ENCODE data around the gene PCAT6. TPM values are rescaled to one million over a fixed set of nuclear protein-coding genes. Genes with fewer than 3 reads are reported as not detected.
"Not testable (repeated sequence)": the region's sequence is repeated elsewhere in the genome, so short reads cannot be mapped to it uniquely, and the experiment has no call there.

The PCAT6 gene
- total and polyA plus RNA-seq, 2 donors (not counting 1 experiment from before 2014, with no cell fraction given), result 1.1 to 1.6 TPM

- intact Hi-C loops (cut with micrococcal nuclease), result no loop called here
- Mint-ChIP-seq H3K9me3 (ENCODE audit: insufficient read depth) (no peaks in the 10 kb centered on the region), H3K4me1 (peaks cover 37% of the 10 kb centered on the region), H3K27me3 (no peaks in the 10 kb centered on the region), H3K27ac (no peak overlapping the region), H3K4me3 (no peak overlapping the region)
- peaks cover 75% of the 10 kb centered on the region for H3K79me2 ChIP-seq (ENCODE audit: control insufficient read depth, insufficient read depth, low read length)
- H3K9me3 ChIP-seq (ENCODE audit: control extremely low read depth in 1 of 3, control insufficient read depth in 2 of 3, insufficient read depth in 1 of 3, low read length in 2 of 3), result no peaks in the 10 kb centered on the region
- TF ChIP-seq EZH2 (IDR thresholded peaks at IDR 0.05; ENCODE audit: borderline replicate concordance, insufficient read depth, low read depth, low read length, poor library complexity, severe bottlenecking), result no peak
- TF ChIP-seq, protein P1, sequence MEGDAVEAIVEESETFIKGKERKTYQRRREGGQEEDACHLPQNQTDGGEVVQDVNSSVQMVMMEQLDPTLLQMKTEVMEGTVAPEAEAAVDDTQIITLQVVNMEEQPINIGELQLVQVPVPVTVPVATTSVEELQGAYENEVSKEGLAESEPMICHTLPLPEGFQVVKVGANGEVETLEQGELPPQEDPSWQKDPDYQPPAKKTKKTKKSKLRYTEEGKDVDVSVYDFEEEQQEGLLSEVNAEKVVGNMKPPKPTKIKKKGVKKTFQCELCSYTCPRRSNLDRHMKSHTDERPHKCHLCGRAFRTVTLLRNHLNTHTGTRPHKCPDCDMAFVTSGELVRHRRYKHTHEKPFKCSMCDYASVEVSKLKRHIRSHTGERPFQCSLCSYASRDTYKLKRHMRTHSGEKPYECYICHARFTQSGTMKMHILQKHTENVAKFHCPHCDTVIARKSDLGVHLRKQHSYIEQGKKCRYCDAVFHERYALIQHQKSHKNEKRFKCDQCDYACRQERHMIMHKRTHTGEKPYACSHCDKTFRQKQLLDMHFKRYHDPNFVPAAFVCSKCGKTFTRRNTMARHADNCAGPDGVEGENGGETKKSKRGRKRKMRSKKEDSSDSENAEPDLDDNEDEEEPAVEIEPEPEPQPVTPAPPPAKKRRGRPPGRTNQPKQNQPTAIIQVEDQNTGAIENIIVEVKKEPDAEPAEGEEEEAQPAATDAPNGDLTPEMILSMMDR (IDR thresholded peaks at IDR 0.05), result no peak
- H3K27me3 ChIP-seq (replicated peaks in 1 of 4; ENCODE audit: control extremely low read depth in 1 of 4, control insufficient read depth in 3 of 4, insufficient read depth in 4 of 4, low read length in 3 of 4), result no peaks in the 10 kb centered on the region
- DNase-seq (no peak), ATAC-seq (ENCODE audit: low read depth) (no peak)
- H4K20me1 ChIP-seq (ENCODE audit: control insufficient read depth, insufficient read depth, low read length, poor library complexity, severe bottlenecking), result peaks cover 47% of the 10 kb centered on the region
- H2AFZ ChIP-seq (ENCODE audit: insufficient read depth, low read depth, low read length, poor library complexity, severe bottlenecking), result no peak overlapping the region
- H3K36me3 ChIP-seq (replicated peaks in 1 of 2; ENCODE audit: control extremely low read depth in 1 of 2, control insufficient read depth in 1 of 2, extremely low read depth in 1 of 2, insufficient read depth in 2 of 2, low read length in 1 of 2), result no peaks in the 10 kb centered on the region
- no CpG with 5 or more reads among the region's 4 CpGs for WGBS (ENCODE audit: insufficient coverage)
- H3K4me1 ChIP-seq (ENCODE audit: control insufficient read depth in 2 of 2, insufficient read depth in 2 of 2, low read length in 2 of 2), result peaks cover 8 to 13% of the 10 kb centered on the region in 2 donors
- no peak overlapping the region for H3K27ac ChIP-seq (ENCODE audit: low read length in 2 of 2)
- POLR2A ChIA-PET, result no interaction called here
- no peak overlapping the region for H3K4me3 ChIP-seq (ENCODE audit: control extremely low read depth in 1 of 5, extremely low read depth in 1 of 5, insufficient read depth in 1 of 5, low read depth in 2 of 5, low read length in 4 of 5)
- no peak overlapping the region for H3K4me2 ChIP-seq (replicated peaks; ENCODE audit: low read depth, low read length, poor library complexity, severe bottlenecking)
- no peak overlapping the region for H3K9ac ChIP-seq (ENCODE audit: low read length)
- CTCF ChIA-PET, result interaction anchor here (1.3 kb wide), 1 partner anchor 9 kb away, joined by 4 read pairs; no protein-coding TSS in a partner anchor
These were observed 19.5 kb upstream of the PCAT6 start for GRCh38 chr1:202791077-202791747.

DNA sequence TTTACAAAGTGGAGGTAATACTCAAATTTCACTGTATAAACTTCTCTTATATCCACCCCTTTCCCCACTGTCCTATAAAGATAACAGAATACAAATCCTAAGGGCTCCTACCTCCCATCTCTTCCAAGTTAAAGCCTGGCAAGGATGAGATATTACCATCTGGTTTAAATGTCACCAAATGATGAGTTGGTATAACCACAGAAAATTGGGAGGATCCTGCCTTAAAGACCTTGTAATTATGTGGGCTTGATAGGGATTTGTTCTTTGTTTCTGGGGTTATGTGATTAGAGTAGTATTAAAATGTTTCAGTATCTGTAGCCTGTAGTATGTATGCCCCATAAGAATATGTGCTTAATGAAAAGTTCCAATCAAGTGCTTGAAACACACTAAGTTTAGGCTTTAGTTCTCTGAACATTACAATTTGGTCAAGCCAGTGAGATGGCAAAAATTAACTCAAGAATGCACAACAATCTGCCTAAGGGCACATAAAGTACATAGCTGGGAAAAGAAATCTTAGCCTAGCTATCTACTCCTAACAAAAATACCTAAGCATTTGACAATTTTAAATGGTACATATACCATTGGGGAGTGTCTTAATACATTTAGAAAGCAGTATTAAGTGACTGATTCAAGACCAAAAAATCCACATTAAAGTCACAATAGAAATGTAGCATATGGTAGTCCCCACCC is 16.6 kb upstream of the PCAT6 start:
- intact Hi-C loops (cut with micrococcal nuclease), result no loop called here
- POLR2A ChIA-PET, result no interaction called here
- Histone ChIP-seq H3K79me2 (ENCODE audit: control insufficient read depth, insufficient read depth, low read length) (peaks cover 88% of the 10 kb centered on the region), H4K20me1 (ENCODE audit: control insufficient read depth, insufficient read depth, low read length, poor library complexity, severe bottlenecking) (peaks cover 68% of the 10 kb centered on the region), H3K36me3 (replicated peaks in 1 of 2; ENCODE audit: control extremely low read depth in 1 of 2, control insufficient read depth in 1 of 2, extremely low read depth in 1 of 2, insufficient read depth in 2 of 2, low read length in 1 of 2) (no peaks in the 10 kb centered on the region), H3K27ac (ENCODE audit: low read length in 2 of 2) (no peak overlapping the region), H3K4me3 (ENCODE audit: control extremely low read depth in 1 of 5, extremely low read depth in 1 of 5, insufficient read depth in 1 of 5, low read depth in 2 of 5, low read length in 4 of 5) (no peak overlapping the region), H3K27me3 (replicated peaks in 1 of 4; ENCODE audit: control extremely low read depth in 1 of 4, control insufficient read depth in 3 of 4, insufficient read depth in 4 of 4, low read length in 3 of 4) (no peaks in the 10 kb centered on the region), H3K4me2 (replicated peaks; ENCODE audit: low read depth, low read length, poor library complexity, severe bottlenecking) (no peak overlapping the region), H2AFZ (ENCODE audit: insufficient read depth, low read depth, low read length, poor library complexity, severe bottlenecking) (no peak overlapping the region), H3K9ac (ENCODE audit: low read length) (no peak overlapping the region), H3K4me1 (ENCODE audit: control insufficient read depth in 2 of 2, insufficient read depth in 2 of 2, low read length in 2 of 2) (peaks cover 19 to 29% of the 10 kb centered on the region in 2 donors), H3K9me3 (ENCODE audit: control extremely low read depth in 1 of 3, control insufficient read depth in 2 of 3, insufficient read depth in 1 of 3, low read length in 2 of 3) (no peaks in the 10 kb centered on the region)
- ATAC-seq (ENCODE audit: low read depth) (no peak), DNase-seq (no peak)
- Mint-ChIP-seq H3K27ac (no peak overlapping the region), H3K4me1 (peaks cover 48% of the 10 kb centered on the region), H3K9me3 (ENCODE audit: insufficient read depth) (no peaks in the 10 kb centered on the region), H3K4me3 (no peak overlapping the region), H3K27me3 (no peaks in the 10 kb centered on the region)
- CTCF ChIA-PET, result no interaction called here
- TF ChIP-seq, protein P1 (IDR thresholded peaks at IDR 0.05), result no peak
- no peak for TF ChIP-seq EZH2 (IDR thresholded peaks at IDR 0.05; ENCODE audit: borderline replicate concordance, insufficient read depth, low read depth, low read length, poor library complexity, severe bottlenecking)

- CTCF ChIA-PET; H3K36me3 ChIP-seq (replicated peaks in 1 of 2; ENCODE audit: control extremely low read depth in 1 of 2, control insufficient read depth in 1 of 2, extremely low read depth in 1 of 2, insufficient read depth in 2 of 2, low read length in 1 of 2); H3K27me3 ChIP-seq (replicated peaks in 1 of 4; ENCODE audit: control extremely low read depth in 1 of 4, control insufficient read depth in 3 of 4, insufficient read depth in 4 of 4, low read length in 3 of 4); H3K4me3 ChIP-seq (ENCODE audit: control extremely low read depth in 1 of 5, extremely low read depth in 1 of 5, insufficient read depth in 1 of 5, low read depth in 2 of 5, low read length in 4 of 5); DNase-seq; H3K27ac Mint-ChIP-seq; H3K9ac ChIP-seq (ENCODE audit: low read length); H3K9me3 Mint-ChIP-seq (ENCODE audit: insufficient read depth); ATAC-seq (ENCODE audit: low read depth); H3K4me2 ChIP-seq (replicated peaks; ENCODE audit: low read depth, low read length, poor library complexity, severe bottlenecking); H3K27me3 Mint-ChIP-seq; H3K9me3 ChIP-seq (ENCODE audit: control extremely low read depth in 1 of 3, control insufficient read depth in 2 of 3, insufficient read depth in 1 of 3, low read length in 2 of 3); intact Hi-C loops (cut with micrococcal nuclease); POLR2A ChIA-PET; H3K27ac ChIP-seq (ENCODE audit: low read length in 2 of 2); H2AFZ ChIP-seq (ENCODE audit: insufficient read depth, low read depth, low read length, poor library complexity, severe bottlenecking): not testable (repeated sequence)
- peaks cover 19 to 29% of the 10 kb centered on the region in 2 donors for H3K4me1 ChIP-seq (ENCODE audit: control insufficient read depth in 2 of 2, insufficient read depth in 2 of 2, low read length in 2 of 2)
- WGBS (ENCODE audit: insufficient coverage), result 42% methylated on average over 4 of the region's 6 CpGs
- Mint-ChIP-seq H3K4me1 (peaks cover 46% of the 10 kb centered on the region), H3K4me3 (peak overlapping the region; percentile 32)
- H3K79me2 ChIP-seq (ENCODE audit: control insufficient read depth, insufficient read depth, low read length), result peaks cover 88% of the 10 kb centered on the region
- peaks cover 69% of the 10 kb centered on the region for H4K20me1 ChIP-seq (ENCODE audit: control insufficient read depth, insufficient read depth, low read length, poor library complexity, severe bottlenecking)
These were observed 15.8 kb upstream of the PCAT6 start for GRCh38 chr1:202794931-202795330.
